Skeletal muscle cell (primary cell): ENCODE measurements around the gene FAM180B.
"Not testable (repeated sequence)": the region's sequence is repeated elsewhere in the genome, so short reads cannot be mapped to it uniquely, and the experiment has no call there.

ENCODE experiments used
- DNase-seq: peaks from one replicate; pipeline ENCODE4 v3.0.0-alpha.2; 2010; ENCODE audit warnings: low read depth
- H3K4me3 ChIP-seq: 2 replicates; pipeline ENCODE4 v1.5.1; 2011; ENCODE audit warnings: low read depth, mild to moderate bottlenecking, control low read depth, low read length, moderate library complexity

FAM180B gene

GRCh38 chr11:47636331-47636730 lies 49.9 kb downstream of the FAM180B start:
- H3K4me3 ChIP-seq, DNase-seq: not testable (repeated sequence)
